HG02938 (cell line): ENCODE data around the gene SLC25A47.

Experiments
- ATAC-seq: cut with Tn5 transposase; IDR thresholded peaks from one replicate; pipeline ENCODE4 v1.9.1; 2021; ENCODE audit warnings: mild to moderate bottlenecking, moderate library complexity; ENCODE audit not compliant: unreplicated experiment

SLC25A47 gene

GRCh38 chr14:100374876-100375265, 51.7 kb downstream of the SLC25A47 start:
- no peak for ATAC-seq

- peak; percentile 41 for ATAC-seq
Measured at GRCh38 chr14:100375266-100375962, 52.3 kb downstream of the SLC25A47 start.

GRCh38 chr14:100375963-100376735, 53.0 kb downstream of the SLC25A47 start, which contains the start of gene WDR25:
TSS of gene WDR25 (plus strand) at chr14:100376485.
- peak; percentile 70 for ATAC-seq

GRCh38 chr14:100376751-100377171, 53.6 kb downstream of the SLC25A47 start:
- no peak for ATAC-seq
